Upper lobe of left lung (tissue), 4 donors: ENCODE results near the gene SUCO.

ENCODE experiments used
- POLR2AphosphoS5 ChIP-seq, 2 donors: sonication (generic); formaldehyde crosslinking; IDR thresholded peaks; one replicate each; pipeline ENCODE4 v1.5.1; 2017; ENCODE audit warnings: antibody characterized with exemption in 2 of 2
- TF ChIP-seq, protein P1 (sequence below), 6 experiments: fragments of 450-650 bp in 4 of 6; fragments of 200-600 bp in 2 of 6; sonication (generic) in 2 of 6; IDR thresholded peaks; one replicate each; pipeline ENCODE4 v1.5.1; 2016 to 2019; ENCODE audit warnings: antibody characterized with exemption in 6 of 6

DNA sequence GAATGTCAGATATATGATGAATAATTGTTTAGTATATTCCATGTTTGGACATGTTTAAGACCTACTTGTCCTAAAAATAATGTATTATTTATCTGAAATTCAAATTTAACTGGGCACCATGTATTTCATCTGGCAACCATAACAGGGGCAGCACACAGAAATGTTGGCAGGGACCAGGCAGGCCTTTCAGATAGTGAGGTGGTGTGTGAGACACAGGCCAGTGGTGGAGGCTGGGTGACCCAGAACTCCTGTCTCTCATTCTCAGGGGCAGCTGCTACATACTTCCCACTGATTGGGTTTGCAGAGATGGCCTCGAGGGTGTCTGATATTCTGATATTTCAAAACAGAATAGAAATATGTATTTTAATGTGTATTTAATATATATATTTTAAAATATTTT, 124.6 kb downstream of the SUCO start:
- TF ChIP-seq, protein P1, sequence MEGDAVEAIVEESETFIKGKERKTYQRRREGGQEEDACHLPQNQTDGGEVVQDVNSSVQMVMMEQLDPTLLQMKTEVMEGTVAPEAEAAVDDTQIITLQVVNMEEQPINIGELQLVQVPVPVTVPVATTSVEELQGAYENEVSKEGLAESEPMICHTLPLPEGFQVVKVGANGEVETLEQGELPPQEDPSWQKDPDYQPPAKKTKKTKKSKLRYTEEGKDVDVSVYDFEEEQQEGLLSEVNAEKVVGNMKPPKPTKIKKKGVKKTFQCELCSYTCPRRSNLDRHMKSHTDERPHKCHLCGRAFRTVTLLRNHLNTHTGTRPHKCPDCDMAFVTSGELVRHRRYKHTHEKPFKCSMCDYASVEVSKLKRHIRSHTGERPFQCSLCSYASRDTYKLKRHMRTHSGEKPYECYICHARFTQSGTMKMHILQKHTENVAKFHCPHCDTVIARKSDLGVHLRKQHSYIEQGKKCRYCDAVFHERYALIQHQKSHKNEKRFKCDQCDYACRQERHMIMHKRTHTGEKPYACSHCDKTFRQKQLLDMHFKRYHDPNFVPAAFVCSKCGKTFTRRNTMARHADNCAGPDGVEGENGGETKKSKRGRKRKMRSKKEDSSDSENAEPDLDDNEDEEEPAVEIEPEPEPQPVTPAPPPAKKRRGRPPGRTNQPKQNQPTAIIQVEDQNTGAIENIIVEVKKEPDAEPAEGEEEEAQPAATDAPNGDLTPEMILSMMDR (IDR thresholded peaks at IDR 0.05), result no peak
- TF ChIP-seq POLR2AphosphoS5 (IDR thresholded peaks at IDR 0.05), result no peak
